ENCODE results near the gene MAP2K5.
"Not testable (repeated sequence)": the region's sequence is repeated elsewhere in the genome, so short reads cannot be mapped to it uniquely, and the experiment has no call there.

The MAP2K5 gene

GRCh38 chr15:67605871-67606270, 63.4 kb downstream of the MAP2K5 start:
- TF ChIP-seq POLR2AphosphoS5 (IDR thresholded peaks at IDR 0.05; ENCODE audit: borderline replicate concordance, low read depth, low read length): no peak
- no peak for TF ChIP-seq EZH2 (IDR thresholded peaks at IDR 0.05)
- TF ChIP-seq FOXP2 (optimal IDR thresholded peaks at IDR 0.05; ENCODE audit: control extremely low read depth, extremely low read length, insufficient read depth): no peak
- Histone ChIP-seq H3K27ac (no peak overlapping the region), H3K9ac (ENCODE audit: insufficient read length) (no peak overlapping the region), H3K9me3 (ENCODE audit: low read depth, low read length) (no peaks in the 10 kb centered on the region), H3K4me3 (no peak overlapping the region), H3K36me3 (ENCODE audit: insufficient read depth, low read length) (no peaks in the 10 kb centered on the region)
- DNase-seq (ENCODE audit: low read depth, low spot score): no peak

GRCh38 chr15:67606742-67607141, 64.2 kb downstream of the MAP2K5 start:
- TF ChIP-seq EZH2 (IDR thresholded peaks at IDR 0.05) (no peak), FOXP2 (optimal IDR thresholded peaks at IDR 0.05; ENCODE audit: control extremely low read depth, extremely low read length, insufficient read depth) (no peak), POLR2AphosphoS5 (IDR thresholded peaks at IDR 0.05; ENCODE audit: borderline replicate concordance, low read depth, low read length) (no peak)
- Histone ChIP-seq H3K9ac (ENCODE audit: insufficient read length) (no peak overlapping the region), H3K36me3 (ENCODE audit: insufficient read depth, low read length) (no peaks in the 10 kb centered on the region), H3K4me3 (no peak overlapping the region), H3K27ac (no peak overlapping the region), H3K9me3 (ENCODE audit: low read depth, low read length) (no peaks in the 10 kb centered on the region)
- no peak for DNase-seq (ENCODE audit: low read depth, low spot score)

GRCh38 chr15:67607329-67607728, 64.8 kb downstream of the MAP2K5 start:
- DNase-seq (ENCODE audit: low read depth, low spot score): no peak
- no peak for TF ChIP-seq EZH2 (IDR thresholded peaks at IDR 0.05)
- TF ChIP-seq FOXP2 (optimal IDR thresholded peaks at IDR 0.05; ENCODE audit: control extremely low read depth, extremely low read length, insufficient read depth): no peak
- no peak for TF ChIP-seq POLR2AphosphoS5 (IDR thresholded peaks at IDR 0.05; ENCODE audit: borderline replicate concordance, low read depth, low read length)
- Histone ChIP-seq H3K9ac (ENCODE audit: insufficient read length) (no peak overlapping the region), H3K9me3 (ENCODE audit: low read depth, low read length) (no peaks in the 10 kb centered on the region), H3K27ac (no peak overlapping the region), H3K36me3 (ENCODE audit: insufficient read depth, low read length) (no peaks in the 10 kb centered on the region), H3K4me3 (no peak overlapping the region)

- no peaks in the 10 kb centered on the region for H3K9me3 ChIP-seq (ENCODE audit: low read depth, low read length)
- H3K27ac ChIP-seq: no peak overlapping the region
- no peaks in the 10 kb centered on the region for H3K36me3 ChIP-seq (ENCODE audit: insufficient read depth, low read length)
- H3K4me3 ChIP-seq: no peak overlapping the region
- DNase-seq (ENCODE audit: low read depth, low spot score): no peak
- H3K9ac ChIP-seq (ENCODE audit: insufficient read length): no peak overlapping the region
- TF ChIP-seq FOXP2 (optimal IDR thresholded peaks at IDR 0.05; ENCODE audit: control extremely low read depth, extremely low read length, insufficient read depth) (no peak), POLR2AphosphoS5 (IDR thresholded peaks at IDR 0.05; ENCODE audit: borderline replicate concordance, low read depth, low read length) (no peak), EZH2 (IDR thresholded peaks at IDR 0.05) (no peak)
These were observed 65.6 kb downstream of the MAP2K5 start for GRCh38 chr15:67607959-67608637.

GRCh38 chr15:67608638-67608959, 66.1 kb downstream of the MAP2K5 start:
- Histone ChIP-seq H3K9me3 (ENCODE audit: low read depth, low read length) (no peaks in the 10 kb centered on the region), H3K36me3 (ENCODE audit: insufficient read depth, low read length) (no peaks in the 10 kb centered on the region), H3K27ac (no peak overlapping the region), H3K4me3 (no peak overlapping the region), H3K9ac (ENCODE audit: insufficient read length) (no peak overlapping the region)
- DNase-seq (ENCODE audit: low read depth, low spot score): no peak
- TF ChIP-seq POLR2AphosphoS5 (IDR thresholded peaks at IDR 0.05; ENCODE audit: borderline replicate concordance, low read depth, low read length) (no peak), FOXP2 (optimal IDR thresholded peaks at IDR 0.05; ENCODE audit: control extremely low read depth, extremely low read length, insufficient read depth) (no peak), EZH2 (IDR thresholded peaks at IDR 0.05) (no peak)

GRCh38 chr15:67611370-67612369, 69.2 kb downstream of the MAP2K5 start:
- no peak for DNase-seq (ENCODE audit: low read depth, low spot score)
- no peak for TF ChIP-seq POLR2AphosphoS5 (IDR thresholded peaks at IDR 0.05; ENCODE audit: borderline replicate concordance, low read depth, low read length)
- no peak for TF ChIP-seq FOXP2 (optimal IDR thresholded peaks at IDR 0.05; ENCODE audit: control extremely low read depth, extremely low read length, insufficient read depth)
- no peak for TF ChIP-seq EZH2 (IDR thresholded peaks at IDR 0.05)
- no peak overlapping the region for H3K9ac ChIP-seq (ENCODE audit: insufficient read length)
- H3K36me3 ChIP-seq (ENCODE audit: insufficient read depth, low read length): no peaks in the 10 kb centered on the region
- H3K27ac ChIP-seq: no peak overlapping the region
- no peak overlapping the region for H3K4me3 ChIP-seq
- no peaks in the 10 kb centered on the region for H3K9me3 ChIP-seq (ENCODE audit: low read depth, low read length)

GRCh38 chr15:67613211-67613610, 70.7 kb downstream of the MAP2K5 start:
- H3K27ac ChIP-seq: no peak overlapping the region
- H3K36me3 ChIP-seq (ENCODE audit: insufficient read depth, low read length): no peaks in the 10 kb centered on the region
- no peaks in the 10 kb centered on the region for H3K9me3 ChIP-seq (ENCODE audit: low read depth, low read length)
- DNase-seq (ENCODE audit: low read depth, low spot score): no peak
- no peak overlapping the region for H3K4me3 ChIP-seq
- no peak for TF ChIP-seq FOXP2 (optimal IDR thresholded peaks at IDR 0.05; ENCODE audit: control extremely low read depth, extremely low read length, insufficient read depth)
- no peak for TF ChIP-seq EZH2 (IDR thresholded peaks at IDR 0.05)
- no peak for TF ChIP-seq POLR2AphosphoS5 (IDR thresholded peaks at IDR 0.05; ENCODE audit: borderline replicate concordance, low read depth, low read length)
- H3K9ac ChIP-seq (ENCODE audit: insufficient read length): no peak overlapping the region

- TF ChIP-seq FOXP2 (optimal IDR thresholded peaks at IDR 0.05; ENCODE audit: control extremely low read depth, extremely low read length, insufficient read depth): no peak
- TF ChIP-seq EZH2 (IDR thresholded peaks at IDR 0.05): no peak
- no peak for TF ChIP-seq POLR2AphosphoS5 (IDR thresholded peaks at IDR 0.05; ENCODE audit: borderline replicate concordance, low read depth, low read length)
- Histone ChIP-seq H3K9me3 (ENCODE audit: low read depth, low read length) (no peaks in the 10 kb centered on the region), H3K4me3 (no peak overlapping the region), H3K27ac (no peak overlapping the region), H3K36me3 (ENCODE audit: insufficient read depth, low read length) (no peaks in the 10 kb centered on the region), H3K9ac (ENCODE audit: insufficient read length) (no peak overlapping the region)
- no peak for DNase-seq (ENCODE audit: low read depth, low spot score)
These were observed 71.2 kb downstream of the MAP2K5 start for GRCh38 chr15:67613708-67614107.

GRCh38 chr15:67615131-67615534, 72.6 kb downstream of the MAP2K5 start:
- DNase-seq (ENCODE audit: low read depth, low spot score); H3K4me3 ChIP-seq; H3K27ac ChIP-seq; H3K9me3 ChIP-seq (ENCODE audit: low read depth, low read length); H3K36me3 ChIP-seq (ENCODE audit: insufficient read depth, low read length); H3K9ac ChIP-seq (ENCODE audit: insufficient read length): not testable (repeated sequence)

Data from SK-N-MC (cell line).